Right kidney (tissue), 1 donor: ENCODE results near the gene TK2.
"Not testable (repeated sequence)": the region's sequence is repeated elsewhere in the genome, so short reads cannot be mapped to it uniquely, and the experiment has no call there.

Experiments
- DNase-seq: peaks from one replicate; pipeline ENCODE4 v3.0.0-alpha.2; 2016

The TK2 gene

DNA sequence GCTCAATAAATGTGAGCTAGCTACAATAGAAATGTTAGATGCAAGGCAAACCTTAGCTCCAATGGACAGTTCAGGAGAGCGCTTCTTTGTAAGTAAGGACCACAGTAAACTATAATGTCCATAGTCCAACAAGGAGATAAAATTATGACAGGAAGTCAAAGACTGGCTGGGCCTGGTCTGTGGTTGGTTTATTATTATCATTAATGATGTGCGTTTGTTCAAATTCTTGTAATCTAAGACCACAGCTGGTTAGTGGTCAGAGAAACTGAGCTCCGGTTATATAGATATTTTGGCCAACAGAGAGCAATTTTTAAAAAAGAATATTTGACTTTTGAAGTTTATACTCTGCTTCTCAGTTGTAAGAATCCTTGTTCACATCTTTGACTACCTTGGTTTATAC is 24.6 kb upstream of the TK2 start:
- no peak for DNase-seq

DNA sequence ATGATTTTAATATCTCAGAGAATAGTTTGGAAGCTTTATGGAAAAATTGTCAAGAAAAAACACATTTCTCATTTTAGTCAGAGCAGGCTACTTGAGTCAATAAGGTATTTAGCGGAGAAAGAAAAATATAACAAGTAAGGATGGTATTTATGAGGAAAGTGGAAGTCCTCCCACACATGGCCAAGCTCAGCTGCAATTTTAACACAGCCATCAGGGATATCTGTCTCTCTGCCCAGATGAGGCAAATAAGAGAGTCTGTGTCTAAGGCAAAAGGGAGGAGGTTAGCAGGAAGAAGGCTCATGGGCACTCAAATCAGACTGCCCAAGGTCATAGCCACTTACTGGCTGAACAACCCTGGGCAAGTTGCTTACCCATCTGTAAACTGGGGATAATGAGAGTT is 24.2 kb upstream of the TK2 start:
- DNase-seq, result no peak

DNA sequence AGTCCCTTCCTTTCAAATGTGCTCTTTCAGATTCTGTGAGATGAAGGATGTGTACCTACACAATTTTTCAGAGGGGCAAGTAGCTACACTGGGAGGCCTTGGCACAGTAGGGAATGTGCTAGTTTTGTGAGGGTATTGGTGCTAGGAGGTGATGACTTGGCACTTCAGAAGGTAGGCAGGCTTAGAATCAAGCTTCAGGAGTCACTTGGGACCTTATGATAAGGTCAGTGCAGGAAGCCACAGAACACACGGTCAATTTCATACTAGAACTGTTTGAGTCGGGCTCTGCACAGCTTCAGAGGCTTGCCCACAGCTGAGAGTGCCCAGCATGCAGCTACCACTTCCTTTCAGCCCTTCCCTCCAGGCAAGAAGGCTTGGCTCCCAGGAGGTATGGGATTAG is 22.4 kb upstream of the TK2 start:
- no peak for DNase-seq

DNA sequence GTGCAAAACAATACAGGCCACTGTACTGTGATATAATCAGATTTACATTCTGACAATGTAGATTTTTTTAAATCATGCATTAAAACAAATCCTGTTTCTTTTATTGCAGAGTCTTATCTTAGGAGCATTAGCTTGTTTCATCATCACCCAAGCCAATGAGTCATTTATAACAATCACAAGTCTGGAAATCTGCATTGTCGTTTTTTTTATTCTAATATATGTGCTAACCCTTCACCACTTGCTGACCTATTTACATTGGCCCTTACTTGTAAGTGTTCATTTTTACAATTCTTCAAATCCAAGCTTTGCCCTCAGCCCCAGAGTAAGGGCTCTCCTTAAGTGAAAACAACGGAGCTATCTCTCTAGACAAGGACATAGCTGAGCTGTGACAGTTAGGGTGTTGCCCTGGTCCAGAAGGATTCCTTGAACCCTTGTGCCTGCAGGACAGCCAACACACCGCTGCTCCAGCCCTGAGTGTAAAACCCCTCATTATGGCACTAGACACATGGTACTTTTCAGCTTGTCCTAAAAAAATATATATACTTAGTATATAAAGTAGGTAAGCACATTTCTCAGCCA is 20.0 kb upstream of the TK2 start:
- DNase-seq, result no peak

- no peak for DNase-seq
These were observed 19.2 kb upstream of the TK2 start for GRCh38 chr16:66569131-66569530.

DNA sequence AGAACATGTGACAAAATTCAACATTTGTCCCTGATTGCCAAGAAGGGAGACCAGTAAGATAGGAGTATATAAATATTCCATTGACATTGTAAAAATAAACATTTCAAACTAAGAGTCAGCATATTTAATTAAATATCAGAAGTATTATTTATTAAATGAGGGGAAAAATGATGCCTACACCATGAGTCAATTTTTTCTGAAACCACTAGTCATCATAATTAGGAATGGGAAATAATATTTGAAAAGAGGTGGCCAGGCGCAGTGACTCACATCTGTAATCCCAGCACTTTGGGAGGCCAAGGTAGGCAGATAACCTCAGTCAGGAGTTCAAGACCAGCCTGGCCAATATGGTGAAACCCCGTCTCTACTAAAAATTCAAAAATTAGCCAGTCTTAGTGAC is 18.4 kb upstream of the TK2 start:
- DNase-seq, result no peak

GRCh38 chr16:66567270-66567669 is 17.3 kb upstream of the TK2 start:
- not testable (repeated sequence) for DNase-seq

GRCh38 chr16:66566051-66566901 is 16.4 kb upstream of the TK2 start, which contains the start of gene CMTM1:
Gene CMTM1, plus strand, starts transcription at chr16:66566439. Its CDS starts 75 bp downstream, at chr16:66566514.
- no peak for DNase-seq

GRCh38 chr16:66563574-66564334 is 13.8 kb upstream of the TK2 start:
- no peak for DNase-seq

GRCh38 chr16:66562986-66563385 is 13.1 kb upstream of the TK2 start:
- no peak for DNase-seq

- no peak for DNase-seq
These were observed 12.5 kb upstream of the TK2 start for GRCh38 chr16:66562409-66562808.

DNA sequence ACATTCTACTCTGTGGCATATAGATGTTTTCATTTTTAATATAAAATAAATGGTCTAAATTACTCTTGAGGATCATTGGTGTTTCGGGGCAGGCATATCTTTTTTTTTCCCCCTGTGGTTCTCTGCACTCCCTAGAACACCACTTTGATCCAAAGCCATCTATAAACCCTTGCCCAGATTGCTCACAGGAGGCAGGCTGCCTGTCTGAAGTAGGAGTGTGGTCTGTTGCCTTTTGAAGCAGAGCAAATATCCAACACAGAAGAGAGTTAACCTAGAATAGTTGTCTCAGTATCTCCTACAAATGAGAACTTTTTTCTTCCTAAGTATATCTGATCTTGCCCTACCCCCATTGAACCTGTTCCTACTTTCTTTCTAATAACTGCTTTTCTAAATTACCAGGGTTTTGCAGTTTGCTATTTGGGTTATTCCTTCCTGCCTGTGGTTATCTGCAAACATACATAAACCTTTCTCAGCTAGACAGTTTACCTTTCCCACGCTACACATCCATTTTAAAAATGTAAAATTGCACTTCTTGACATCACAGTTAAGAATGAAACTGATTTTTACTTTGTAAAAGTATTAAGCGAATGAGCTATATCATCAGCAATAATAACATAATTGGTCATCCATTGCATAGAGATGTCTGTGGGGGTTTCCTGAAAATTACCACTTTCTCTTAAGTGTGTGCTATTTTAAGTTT is 11.6 kb upstream of the TK2 start:
- DNase-seq, result no peak

DNA sequence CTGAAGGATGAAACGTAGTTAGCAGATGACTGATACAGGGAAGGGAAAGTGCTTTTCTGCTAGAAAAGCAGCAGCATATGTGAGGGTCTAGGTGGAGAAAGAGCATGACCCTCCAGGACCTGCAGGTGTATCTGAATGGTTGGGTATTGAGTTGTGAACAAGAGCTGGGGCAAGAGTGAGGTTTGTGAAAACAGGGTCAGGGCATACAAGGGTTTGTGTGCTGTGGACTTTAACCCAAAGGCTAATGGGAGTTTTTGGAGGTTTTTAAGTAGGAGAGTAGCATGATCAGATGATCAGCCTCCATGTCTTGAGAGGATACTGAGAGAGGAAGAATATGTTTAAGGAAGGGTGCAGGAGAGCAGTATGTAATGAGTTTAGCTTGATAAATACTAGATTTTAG is 10.2 kb upstream of the TK2 start:
- no peak for DNase-seq

- DNase-seq, result no peak
These were observed 4.6 kb upstream of the TK2 start for GRCh38 chr16:66554495-66554894.

DNA sequence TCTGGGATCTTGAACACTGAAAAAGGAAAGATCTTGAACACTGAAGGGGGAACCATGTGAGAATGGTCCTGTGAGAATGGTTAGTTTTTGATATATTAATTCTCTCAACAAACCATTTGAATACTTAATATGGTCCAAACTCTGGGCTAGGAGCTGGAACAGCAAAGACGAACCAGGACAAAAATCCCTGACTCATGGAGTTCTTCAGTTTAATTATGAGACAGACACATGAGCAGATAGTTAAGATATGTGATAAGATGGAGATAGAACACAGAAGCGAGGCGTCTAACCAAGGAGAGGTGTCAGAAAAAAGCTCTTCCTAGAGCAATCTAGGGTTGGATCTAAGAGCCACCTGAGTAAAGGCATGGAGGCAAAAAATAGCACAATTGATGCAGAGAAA is 4.1 kb upstream of the TK2 start:
- DNase-seq, result no peak

DNA sequence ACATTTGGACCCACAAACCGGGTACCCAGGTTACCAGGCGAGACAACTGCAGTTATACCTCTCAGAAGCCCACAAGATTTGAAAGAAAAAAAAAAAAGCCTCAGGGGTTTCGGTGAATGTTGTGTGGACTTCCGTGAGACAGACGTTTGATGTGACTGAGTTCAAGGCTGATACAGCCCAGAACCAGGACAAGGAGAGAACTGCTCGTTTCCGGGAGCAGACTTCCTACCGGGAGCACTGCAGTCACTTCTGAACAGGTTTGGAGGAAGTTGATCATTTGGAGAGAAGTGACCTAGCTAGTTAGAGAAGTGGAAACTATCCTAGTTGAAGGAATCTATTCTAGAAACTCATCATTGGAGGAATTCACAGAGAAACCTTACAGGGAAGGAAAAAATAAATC is 3.3 kb upstream of the TK2 start:
- no peak for DNase-seq

DNA sequence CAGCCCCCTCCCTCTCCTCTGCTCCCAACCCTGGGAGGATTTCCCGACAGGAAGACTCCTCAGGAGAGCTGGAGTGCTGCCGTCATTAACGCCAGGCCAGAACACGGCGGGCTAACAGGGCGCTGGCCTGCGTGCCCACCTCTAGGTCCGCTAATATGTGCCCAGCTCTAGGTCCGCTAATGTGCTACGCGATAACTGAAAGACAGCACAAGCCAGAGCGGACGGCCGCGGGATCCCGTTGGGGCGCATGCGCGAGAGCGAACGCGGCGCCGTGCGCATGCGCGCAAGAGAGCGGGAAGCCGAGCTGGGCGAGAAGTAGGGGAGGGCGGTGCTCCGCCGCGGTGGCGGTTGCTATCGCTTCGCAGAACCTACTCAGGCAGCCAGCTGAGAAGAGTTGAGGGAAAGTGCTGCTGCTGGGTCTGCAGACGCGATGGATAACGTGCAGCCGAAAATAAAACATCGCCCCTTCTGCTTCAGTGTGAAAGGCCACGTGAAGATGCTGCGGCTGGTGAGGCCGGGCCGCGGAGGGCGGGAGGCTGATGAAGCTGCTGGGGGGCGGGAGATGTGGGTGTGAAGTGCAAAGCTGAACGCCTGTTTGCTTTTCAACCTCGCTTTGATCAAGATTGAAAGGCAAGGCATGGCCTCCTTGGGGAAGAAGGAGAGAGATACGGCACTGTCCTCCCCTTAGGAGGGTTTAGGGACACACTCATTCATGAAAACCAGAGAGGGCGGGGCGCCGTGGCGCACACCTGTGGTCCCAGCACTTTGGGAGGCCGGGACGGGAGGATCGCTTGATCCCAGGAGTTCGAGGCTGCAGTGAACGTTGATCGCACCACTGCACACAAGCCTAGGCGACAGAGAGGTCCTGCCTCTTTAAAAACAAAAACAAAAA is 2.6 kb upstream of the TK2 start, which contains the start of gene CKLF:
TSS of gene CKLF (plus strand) at position 291 of the 892 bp plus-strand sequence. CDS start at position 431, 140 bp downstream.
- DNase-seq, result peak; percentile 97

DNA sequence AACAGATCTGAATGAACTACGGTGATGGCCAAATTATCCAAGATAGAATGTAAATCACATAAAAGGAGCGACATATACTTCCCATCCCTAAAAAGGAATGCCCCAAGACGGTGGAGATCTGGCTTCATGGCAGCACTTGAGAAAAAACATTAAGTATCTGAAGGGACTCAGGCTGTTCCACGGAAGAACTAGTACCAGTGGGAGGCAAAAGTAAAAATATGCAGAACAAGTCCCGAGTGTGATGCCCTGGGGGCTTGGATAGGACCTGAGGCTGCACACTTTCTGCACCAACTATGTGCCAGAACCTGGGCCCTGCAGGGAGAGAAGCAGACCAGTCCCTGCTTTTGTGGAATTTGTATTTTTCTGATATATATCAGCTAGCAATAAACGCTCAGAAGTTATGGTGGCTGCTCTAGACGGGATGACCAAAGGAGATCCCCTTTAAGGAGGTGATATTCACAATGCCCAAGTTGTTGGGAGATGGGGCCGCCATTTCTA is 1.9 kb upstream of the TK2 start:
- DNase-seq, result no peak

GRCh38 chr16:66551348-66551759 is 1.4 kb upstream of the TK2 start:
- DNase-seq, result peak; percentile 26

DNA sequence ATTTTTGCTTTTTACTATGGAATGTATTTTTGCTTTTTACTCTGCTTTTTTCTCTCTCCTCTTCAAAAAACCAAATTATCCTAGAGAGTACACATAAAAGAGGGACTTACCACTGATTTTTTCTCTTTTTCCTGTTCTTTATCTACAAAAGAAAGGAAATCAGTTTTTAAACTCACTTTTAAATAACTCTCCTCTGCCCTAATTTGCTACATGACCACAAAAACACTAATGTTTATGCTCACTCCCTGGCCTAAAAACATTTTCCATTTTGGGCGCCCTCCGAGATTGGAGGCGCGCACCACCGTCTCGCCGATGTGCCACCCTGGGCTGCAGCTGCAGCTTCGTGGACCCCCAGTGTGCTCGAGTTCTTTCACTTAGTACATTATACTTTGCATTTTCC is 1.1 kb downstream of the TK2 start:
- no peak for DNase-seq

DNA sequence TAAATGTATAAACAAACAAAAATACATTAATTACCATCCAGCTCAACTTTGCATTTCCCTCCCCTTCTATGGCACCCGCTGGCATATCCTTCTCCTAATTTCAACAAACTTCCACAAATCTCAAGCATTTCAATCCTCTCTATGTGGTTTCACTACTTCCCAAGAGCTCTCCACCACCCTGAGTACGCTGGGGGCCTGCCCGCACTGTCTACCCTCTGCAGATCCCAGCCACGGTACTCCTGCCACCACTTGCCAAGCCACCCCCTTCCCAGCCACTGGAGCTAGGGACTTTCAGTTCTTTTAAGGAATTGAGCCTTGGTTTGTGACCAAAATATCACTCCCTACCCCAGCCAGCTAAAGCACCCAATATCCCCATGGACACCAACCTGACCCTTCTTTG is 1.9 kb downstream of the TK2 start:
- DNase-seq, result no peak
